Measurements from ENCODE around the gene TMTC2.

TMTC2 gene

DNA sequence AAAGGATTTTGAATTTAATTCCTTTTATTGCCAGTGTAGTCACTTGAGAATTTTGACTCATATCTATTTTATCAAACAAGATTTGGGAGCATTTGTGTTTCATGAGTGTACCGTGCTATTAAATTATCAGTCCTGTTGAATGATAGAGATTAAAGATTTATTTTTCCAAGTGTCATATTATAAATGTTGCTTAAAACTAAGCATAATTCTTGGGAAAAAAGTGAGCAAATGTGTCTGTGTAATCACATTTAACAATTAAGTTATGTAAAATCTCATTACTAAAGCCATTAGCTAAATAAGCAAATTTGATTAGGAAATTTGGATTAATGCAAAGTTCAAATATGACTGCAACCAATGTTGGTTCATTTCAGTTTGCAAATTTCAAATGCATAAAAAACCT is 266.7 kb downstream of the TMTC2 start:
- TF ChIP-seq, protein P1, sequence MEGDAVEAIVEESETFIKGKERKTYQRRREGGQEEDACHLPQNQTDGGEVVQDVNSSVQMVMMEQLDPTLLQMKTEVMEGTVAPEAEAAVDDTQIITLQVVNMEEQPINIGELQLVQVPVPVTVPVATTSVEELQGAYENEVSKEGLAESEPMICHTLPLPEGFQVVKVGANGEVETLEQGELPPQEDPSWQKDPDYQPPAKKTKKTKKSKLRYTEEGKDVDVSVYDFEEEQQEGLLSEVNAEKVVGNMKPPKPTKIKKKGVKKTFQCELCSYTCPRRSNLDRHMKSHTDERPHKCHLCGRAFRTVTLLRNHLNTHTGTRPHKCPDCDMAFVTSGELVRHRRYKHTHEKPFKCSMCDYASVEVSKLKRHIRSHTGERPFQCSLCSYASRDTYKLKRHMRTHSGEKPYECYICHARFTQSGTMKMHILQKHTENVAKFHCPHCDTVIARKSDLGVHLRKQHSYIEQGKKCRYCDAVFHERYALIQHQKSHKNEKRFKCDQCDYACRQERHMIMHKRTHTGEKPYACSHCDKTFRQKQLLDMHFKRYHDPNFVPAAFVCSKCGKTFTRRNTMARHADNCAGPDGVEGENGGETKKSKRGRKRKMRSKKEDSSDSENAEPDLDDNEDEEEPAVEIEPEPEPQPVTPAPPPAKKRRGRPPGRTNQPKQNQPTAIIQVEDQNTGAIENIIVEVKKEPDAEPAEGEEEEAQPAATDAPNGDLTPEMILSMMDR (IDR thresholded peaks at IDR 0.05; ENCODE audit: low read depth, low read length): no peak
- DNase-seq: no peak
- no peak overlapping the region for H3K27ac ChIP-seq
- no peaks in the 10 kb centered on the region for H3K36me3 ChIP-seq
- no peaks in the 10 kb centered on the region for H3K9me3 ChIP-seq (ENCODE audit: severe bottlenecking)
- H3K27me3 ChIP-seq (ENCODE audit: insufficient read depth, low read depth, severe bottlenecking): no peaks in the 10 kb centered on the region
- no peak overlapping the region for H3K4me3 ChIP-seq (ENCODE audit: low read depth, low read length)

DNA sequence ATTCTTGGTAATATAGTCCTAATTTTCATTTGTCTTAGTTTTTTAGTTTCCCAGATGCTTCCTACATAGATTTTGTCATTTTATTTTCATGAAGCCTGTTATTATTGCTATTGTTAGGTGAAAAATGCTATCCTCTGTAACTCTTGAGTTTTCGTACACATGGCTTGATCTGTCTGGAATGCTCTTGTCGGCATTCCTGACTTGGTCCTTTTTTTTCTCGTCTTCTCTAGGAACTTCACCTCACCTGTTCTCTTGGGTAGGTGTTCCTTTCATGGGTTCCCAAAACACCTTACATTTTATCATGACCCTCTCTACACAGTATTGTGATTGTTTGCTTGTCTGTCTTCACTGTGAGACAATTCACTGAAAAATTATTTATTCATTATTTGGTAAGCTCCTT is 267.4 kb downstream of the TMTC2 start:
- Histone ChIP-seq H3K9me3 (ENCODE audit: severe bottlenecking) (no peaks in the 10 kb centered on the region), H3K27me3 (ENCODE audit: insufficient read depth, low read depth, severe bottlenecking) (no peaks in the 10 kb centered on the region), H3K36me3 (no peaks in the 10 kb centered on the region), H3K4me3 (ENCODE audit: low read depth, low read length) (no peak overlapping the region), H3K27ac (no peak overlapping the region)
- DNase-seq: no peak
- TF ChIP-seq, protein P1 (IDR thresholded peaks at IDR 0.05; ENCODE audit: low read depth, low read length): no peak

DNA sequence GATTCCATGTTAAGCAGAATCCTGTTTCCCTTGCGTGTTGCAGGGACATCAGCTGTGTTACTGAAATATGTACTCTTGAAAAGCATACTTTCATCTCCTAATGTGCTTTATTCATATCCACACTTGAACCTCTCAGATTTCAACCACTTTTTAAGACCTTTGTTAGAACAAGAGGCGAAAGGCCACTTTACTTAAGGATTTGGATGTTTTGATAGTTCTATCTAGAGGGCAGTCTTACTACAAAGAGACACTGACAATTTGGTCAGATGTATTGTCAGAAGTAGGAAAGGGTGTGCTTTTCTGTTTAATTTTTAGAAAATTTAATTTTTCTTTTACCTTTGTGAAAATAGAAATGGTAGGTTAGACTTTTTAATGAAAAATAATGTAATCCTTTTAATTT is 267.9 kb downstream of the TMTC2 start:
- Histone ChIP-seq H3K9me3 (ENCODE audit: severe bottlenecking) (no peaks in the 10 kb centered on the region), H3K27ac (no peak overlapping the region), H3K27me3 (ENCODE audit: insufficient read depth, low read depth, severe bottlenecking) (no peaks in the 10 kb centered on the region), H3K4me3 (ENCODE audit: low read depth, low read length) (no peak overlapping the region), H3K36me3 (no peaks in the 10 kb centered on the region)
- DNase-seq: no peak
- TF ChIP-seq, protein P1 (IDR thresholded peaks at IDR 0.05; ENCODE audit: low read depth, low read length): no peak

DNA sequence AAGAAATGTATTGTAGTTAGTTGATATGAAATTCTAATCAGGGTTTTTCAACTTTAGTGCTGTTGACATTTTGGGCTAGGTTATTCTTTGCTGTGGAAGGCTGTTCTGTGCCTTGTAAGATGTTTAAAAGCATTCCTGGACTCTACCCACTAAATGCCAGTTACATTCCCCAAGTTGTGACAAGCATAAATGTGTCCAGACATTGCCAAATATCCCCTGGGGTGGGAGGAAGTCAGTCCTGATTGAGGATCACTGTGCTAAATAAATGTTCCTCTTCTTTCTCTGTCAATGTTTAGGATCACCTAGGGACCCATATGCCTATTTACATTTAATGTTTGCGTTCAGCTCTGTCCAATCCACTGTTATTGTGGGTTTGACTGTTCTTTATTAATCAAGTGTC is 268.3 kb downstream of the TMTC2 start:
- H3K27ac ChIP-seq: no peak overlapping the region
- no peak overlapping the region for H3K4me3 ChIP-seq (ENCODE audit: low read depth, low read length)
- DNase-seq: no peak
- H3K9me3 ChIP-seq (ENCODE audit: severe bottlenecking): no peaks in the 10 kb centered on the region
- H3K27me3 ChIP-seq (ENCODE audit: insufficient read depth, low read depth, severe bottlenecking): no peaks in the 10 kb centered on the region
- TF ChIP-seq, protein P1 (IDR thresholded peaks at IDR 0.05; ENCODE audit: low read depth, low read length): no peak
- no peaks in the 10 kb centered on the region for H3K36me3 ChIP-seq

DNA sequence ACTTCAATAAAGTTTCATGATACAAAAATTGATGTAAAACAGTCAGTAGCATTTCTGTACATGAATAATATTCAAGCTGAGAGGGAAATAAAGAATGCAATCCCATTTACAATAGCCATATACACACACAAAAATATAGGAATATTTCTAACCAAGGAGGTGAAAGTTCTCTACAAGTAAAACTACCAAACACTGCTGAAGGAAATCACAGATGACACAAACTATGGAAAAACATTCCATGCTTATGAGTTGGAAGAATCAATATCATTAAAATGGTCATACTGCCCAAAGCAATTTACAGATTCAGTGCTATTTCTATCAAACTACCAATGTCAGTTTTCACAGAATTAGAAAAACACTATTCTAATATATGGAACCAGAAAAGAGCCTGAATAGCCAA is 272.3 kb downstream of the TMTC2 start:
- TF ChIP-seq, protein P1 (IDR thresholded peaks at IDR 0.05; ENCODE audit: low read depth, low read length): no peak
- no peaks in the 10 kb centered on the region for H3K9me3 ChIP-seq (ENCODE audit: severe bottlenecking)
- no peaks in the 10 kb centered on the region for H3K36me3 ChIP-seq
- DNase-seq: no peak
- H3K4me3 ChIP-seq (ENCODE audit: low read depth, low read length): no peak overlapping the region
- H3K27ac ChIP-seq: no peak overlapping the region
- H3K27me3 ChIP-seq (ENCODE audit: insufficient read depth, low read depth, severe bottlenecking): no peaks in the 10 kb centered on the region

DNA sequence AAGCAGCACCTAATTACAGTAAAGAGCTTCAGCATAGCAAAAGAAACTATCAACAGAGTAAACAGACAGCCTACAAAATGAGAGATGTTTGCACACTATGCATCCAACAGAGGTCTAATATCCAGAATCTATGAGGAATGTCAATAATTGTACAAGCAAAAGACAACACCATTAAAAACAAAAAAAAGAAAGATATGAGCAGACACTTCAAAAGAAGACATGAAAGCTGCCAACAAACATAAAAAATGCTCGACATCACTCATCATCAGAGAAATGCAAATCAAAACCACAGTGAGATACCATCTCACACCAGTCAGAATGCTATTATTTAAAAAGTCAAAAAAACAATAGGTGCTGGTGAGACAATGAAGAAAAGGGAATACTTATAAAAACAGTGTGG is 273.1 kb downstream of the TMTC2 start:
- H3K9me3 ChIP-seq (ENCODE audit: severe bottlenecking): no peaks in the 10 kb centered on the region
- TF ChIP-seq, protein P1 (IDR thresholded peaks at IDR 0.05; ENCODE audit: low read depth, low read length): no peak
- no peak overlapping the region for H3K4me3 ChIP-seq (ENCODE audit: low read depth, low read length)
- H3K27me3 ChIP-seq (ENCODE audit: insufficient read depth, low read depth, severe bottlenecking): no peaks in the 10 kb centered on the region
- no peak overlapping the region for H3K27ac ChIP-seq
- DNase-seq: no peak
- no peaks in the 10 kb centered on the region for H3K36me3 ChIP-seq

Measured in WERI-Rb-1 (cell line).